ENCODE data around the gene CCDC28A.
"Not testable (repeated sequence)": the region's sequence is repeated elsewhere in the genome, so short reads cannot be mapped to it uniquely, and the experiment has no call there.

Gene CCDC28A

DNA sequence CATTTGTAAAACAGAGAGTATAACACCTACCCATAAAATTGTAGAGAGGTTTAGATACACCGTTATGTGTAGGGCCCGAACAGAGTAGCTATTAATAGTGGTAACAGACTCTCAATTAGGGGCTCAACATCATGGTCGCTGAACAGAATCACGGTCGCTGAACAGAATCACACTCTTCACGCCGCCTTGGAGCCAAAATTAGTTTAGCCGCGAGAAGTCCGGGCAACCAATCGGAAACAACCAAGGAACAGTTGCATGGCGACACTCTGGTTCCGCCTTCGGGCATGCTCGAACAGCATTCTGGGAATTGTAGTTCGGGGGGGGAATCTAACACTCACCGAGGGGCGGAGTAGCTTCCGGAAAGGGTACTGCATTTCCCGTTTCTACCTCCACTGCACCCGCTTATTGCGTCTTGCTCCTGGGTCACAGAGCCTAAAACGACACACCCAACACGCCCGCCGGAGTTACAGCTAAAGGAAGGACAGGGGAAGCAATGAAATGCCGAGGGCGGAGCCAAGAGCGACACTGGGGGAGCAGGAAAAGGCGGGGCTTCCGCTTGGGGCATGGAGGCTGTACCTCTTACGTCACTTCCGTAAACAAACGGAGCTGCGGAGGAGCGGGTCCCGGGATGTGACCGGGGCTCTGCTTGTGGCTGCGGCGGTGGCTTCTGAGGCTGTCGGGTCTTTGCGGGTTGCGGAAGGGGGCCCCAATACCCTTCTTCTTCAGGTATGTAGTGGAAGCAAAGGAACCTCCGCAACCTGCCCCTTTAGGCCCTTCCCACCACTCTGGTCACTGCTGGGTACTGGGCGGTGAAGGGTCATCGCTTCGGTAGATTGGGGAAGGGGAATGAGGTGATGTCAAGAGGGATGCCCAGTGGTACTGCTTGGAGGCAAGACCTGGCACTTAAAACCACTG lies at the start of gene CCDC28A:
Gene CCDC28A, plus strand, starts transcription at position 593 of the 915 bp plus-strand sequence. CDS start 2,352 bp downstream, outside the sequence.
- peak; percentile 77 to 94 (median 89) for DNase-seq (ENCODE audit: low read depth in 3 of 3)

DNA sequence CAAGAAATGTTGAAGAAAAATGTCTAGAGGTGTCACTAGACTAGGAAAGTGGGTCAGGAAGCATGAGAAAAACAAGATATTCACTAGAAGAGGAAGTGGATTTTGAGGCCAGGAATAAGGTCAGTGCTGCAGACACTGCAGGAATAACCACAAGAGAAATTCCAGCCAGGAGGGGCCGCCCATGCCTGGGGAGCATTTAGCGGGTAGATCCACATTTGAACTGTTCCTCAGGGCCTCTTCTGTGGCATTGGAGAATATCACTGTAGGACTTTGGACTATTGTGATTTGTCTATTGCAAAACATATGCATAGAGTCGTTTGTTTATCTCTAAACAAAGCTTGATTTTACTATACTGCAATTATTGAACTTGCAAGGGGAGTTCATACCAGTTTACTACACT lies 49.6 kb upstream of the CCDC28A start:
- no peak for DNase-seq (ENCODE audit: low read depth in 3 of 3)

DNA sequence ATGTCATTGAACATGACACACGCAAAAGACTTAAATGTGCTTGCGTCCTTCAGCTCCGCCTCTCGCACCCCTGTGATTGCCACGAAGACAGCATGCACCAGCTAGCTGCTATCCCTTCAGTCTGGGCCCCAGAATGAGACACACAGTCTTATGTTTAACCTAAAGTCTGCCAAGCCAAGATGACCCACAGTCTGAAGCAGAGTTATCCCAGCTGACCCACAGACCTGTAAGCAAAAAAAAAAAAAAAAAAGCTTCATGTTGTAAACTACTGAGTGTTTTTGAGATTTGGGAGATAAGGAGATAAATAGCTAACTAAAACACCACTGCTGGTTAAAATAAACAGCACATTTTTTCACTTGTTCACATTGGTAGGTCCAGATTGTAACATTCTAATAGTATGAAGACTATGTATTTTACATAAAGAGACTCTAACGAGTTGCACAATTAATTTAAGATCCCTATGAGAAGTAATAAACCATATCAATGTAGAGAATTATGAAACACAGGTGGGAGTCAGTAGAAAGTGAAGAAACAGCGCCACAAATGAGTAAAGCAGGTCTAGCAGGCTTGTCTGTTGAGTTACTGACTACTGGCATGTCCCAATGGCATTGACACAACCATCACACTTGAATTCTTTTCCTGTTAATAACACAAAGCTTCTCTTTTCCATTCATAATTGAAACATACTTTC lies 47.4 kb upstream of the CCDC28A start:
- no peak for DNase-seq (ENCODE audit: low read depth in 3 of 3)

DNA sequence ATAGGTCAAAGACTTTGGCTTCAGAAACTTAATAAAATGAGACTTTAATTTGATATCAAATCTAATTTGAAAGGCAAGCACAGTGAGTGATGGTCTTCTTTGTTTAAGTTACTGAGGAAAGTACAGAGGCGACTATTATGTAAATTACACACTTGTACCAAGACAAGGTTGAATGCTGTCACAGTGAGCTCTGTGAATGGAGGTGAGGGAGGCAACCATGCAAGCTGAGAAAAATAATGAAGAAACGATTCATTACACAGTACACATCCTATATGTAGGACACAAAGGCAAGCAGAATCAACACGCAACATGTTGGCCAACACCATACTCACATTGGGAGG lies 46.8 kb upstream of the CCDC28A start:
- no peak for DNase-seq (ENCODE audit: low read depth in 3 of 3)

DNA sequence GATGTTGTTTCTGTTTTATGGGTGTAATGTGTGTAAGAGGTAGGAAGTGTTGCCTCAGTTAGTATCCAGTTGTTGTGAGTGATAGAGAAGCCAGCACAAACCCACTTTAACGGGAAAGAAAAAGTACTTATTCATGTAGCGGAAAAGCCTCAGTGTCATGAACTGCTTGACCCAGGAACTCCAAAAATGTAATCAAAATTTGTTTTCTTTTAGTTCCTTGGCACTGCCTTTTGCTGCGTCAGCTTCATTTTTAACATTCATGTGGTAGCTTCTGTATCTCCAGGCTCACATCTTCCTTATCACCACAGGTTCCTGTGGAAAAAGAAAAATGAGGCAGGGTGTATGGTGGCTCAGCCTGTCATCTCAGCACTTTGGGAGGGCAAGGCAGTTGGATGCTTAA lies 46.4 kb upstream of the CCDC28A start:
- DNase-seq (ENCODE audit: low read depth in 3 of 3), result no peak

DNA sequence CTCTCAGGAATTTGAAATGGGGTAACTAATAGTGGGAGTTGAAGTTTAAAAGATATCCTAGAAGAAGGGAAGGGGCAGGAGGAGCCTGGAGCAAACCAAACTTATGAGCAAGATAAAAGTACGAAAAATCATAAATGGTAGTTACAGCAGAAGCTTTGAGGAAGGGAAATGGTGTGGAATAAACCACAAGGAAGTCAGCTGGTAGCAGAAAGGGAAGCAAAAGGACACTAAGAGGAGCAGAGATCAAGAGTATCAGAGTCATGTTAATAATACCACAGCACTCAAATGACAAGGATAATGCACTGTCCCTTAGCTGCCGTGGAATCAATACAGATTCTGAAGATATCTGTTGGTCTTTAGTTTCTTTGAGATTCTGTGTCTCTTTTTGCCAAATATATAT lies 44.9 kb upstream of the CCDC28A start:
- DNase-seq (ENCODE audit: low read depth in 3 of 3), result no peak

DNA sequence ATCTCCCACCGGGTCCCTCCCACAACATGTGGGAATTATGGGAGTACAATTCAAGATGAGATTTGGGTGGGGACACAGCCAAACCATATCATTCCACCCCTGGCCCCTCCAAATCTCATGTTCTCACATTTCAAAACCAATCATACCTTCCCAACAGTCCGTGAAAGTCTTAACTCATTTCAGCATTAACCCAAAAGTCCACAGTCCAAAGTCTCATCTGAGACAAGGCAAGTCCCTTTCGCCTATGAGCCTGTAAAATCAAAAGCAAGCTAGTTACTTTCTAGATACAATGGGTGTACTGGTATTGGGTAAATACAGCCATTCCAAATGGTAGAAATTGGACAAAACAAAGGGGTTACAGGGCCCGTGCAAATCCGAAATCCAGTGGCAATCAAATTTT lies 43.5 kb upstream of the CCDC28A start:
- DNase-seq (ENCODE audit: low read depth in 3 of 3), result not testable (repeated sequence)

DNA sequence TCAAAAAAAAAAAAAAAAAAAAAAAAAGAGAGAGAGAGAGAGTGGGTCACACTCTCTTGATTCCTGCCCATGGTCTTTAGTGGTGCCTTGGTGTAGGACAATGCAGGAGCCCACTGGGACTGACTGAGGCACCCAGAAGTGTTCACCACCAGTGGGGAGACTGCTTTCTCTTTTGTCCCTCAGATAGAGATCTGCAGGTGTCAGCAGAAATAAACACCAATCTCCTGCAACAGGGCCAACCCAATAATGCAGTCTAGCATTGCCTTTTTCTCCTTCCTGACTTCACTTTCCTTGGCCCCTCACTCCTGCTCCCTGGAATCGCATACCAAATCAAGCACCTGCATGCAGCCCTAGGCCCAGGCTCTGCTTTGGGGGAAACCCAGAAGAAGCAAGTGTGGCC lies 39.0 kb upstream of the CCDC28A start:
- no peak for DNase-seq (ENCODE audit: low read depth in 3 of 3)

DNA sequence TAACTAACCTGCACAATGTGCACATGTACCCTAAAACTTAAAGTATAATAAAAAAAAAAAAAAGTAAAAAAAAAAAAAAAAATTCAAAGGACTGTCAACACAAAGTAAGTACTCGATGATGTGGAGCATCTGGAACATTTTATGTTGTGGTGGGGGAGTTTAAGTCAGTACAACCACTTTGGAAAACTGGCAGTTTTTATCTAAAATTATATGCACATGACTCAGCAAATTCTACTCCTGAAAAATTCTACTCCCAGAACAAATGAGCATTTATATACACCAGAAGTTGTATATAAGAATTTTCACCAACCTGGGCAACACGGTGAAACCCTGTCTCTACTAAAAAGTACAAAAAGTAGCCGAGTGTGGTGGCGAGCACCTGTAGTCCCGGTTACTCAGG lies 36.9 kb upstream of the CCDC28A start:
- no peak for DNase-seq (ENCODE audit: low read depth in 3 of 3)

DNA sequence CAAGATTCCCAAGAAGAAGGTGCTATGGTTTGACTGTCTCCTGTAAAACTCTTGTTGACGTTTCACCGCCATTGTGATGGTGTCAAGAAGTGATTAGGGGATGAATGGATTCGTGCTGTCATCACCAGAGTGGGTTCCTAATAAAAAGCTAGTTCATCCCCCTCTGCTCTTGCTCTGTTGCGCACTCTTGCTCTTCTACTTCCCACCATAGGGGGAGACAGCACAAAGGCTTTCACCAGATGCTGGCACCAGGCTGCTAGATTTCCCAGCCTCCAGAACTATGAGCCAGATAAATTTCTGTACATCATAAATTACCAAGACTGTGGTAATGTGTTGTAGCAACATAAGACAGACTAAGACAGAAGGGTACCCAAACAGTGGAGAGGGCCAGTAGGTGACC lies 21.6 kb upstream of the CCDC28A start:
- DNase-seq (ENCODE audit: low read depth in 3 of 3), result no peak

DNA sequence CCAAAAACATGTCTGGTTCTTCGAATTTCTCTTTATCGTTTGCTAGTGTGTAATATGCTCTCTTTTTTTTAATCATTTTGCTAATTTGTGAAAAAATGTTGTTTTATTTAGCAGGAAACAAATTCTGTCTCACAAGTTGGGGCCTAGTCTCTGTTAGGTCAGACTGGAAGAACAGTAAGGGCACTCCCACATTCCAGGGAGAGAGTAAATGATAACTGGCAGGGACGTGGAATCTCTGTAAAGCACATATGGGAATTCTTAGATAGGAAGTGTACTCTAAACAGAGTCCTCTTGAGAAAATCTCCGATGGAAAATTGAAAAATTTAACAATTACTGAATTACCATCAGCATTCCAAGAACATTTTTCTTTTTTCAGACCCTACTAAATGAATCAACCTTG lies 16.4 kb upstream of the CCDC28A start:
- DNase-seq (ENCODE audit: low read depth in 3 of 3), result no peak

DNA sequence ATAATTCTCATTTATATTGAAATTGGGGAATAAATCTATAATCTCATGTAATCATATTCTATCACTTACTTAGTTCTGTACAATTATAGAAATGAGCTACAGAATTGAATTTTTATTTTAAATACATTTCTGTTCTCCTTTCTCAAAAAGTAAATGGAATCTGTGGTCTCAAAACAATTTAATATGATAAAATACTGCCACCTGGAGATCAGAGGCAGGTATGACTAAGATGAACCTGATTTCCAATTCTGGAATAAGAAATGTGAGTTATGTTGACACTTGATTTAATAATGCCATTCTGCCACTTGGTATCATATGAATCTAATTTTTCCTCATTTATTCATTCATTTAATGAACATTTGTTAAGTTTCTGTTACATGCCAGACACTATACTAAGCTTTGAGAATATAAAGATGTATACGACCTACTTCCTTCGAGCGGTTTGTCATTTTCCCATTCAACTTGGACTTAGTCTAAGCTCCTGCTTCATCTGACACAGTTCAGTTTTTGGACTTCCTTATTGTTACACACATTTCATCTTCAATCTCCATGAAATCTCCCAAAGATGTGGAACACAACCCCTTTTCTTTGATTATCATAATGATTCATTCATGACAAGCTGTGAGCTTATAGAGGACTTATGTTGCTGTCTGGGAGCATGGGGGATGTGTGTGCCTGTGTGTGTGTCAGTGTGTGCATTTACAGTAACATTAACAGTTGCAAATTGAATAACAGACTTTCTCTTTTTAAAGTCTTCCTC lies 7.5 kb upstream of the CCDC28A start:
- DNase-seq (ENCODE audit: low read depth in 3 of 3), result no peak

DNA sequence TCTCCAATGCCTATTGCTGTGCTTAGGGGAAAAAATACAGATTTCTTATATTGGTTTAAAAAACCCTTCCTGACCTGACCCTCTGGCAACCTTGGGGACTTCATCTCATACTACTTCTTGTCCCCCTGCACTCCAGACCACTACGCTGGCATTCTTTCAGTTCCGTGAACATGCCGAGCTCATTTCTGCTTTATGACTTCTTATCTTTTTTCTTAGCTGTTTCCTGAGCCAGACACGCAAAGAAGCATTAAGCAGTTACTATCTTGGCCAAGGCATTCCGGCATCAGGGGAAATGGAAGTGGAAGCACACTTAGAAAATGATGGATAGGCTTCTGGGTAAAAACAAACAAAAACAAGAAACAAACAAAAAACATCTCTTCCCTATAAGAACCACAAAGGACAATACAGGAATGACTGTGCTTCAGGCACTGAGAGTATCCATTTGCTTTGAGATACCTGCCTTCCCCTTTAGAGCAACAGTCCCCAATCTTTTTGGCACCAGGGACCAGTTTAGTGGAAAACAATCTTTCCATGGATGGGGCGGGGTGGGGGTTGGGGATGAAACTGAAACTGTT lies 4.4 kb upstream of the CCDC28A start:
- no peak for DNase-seq (ENCODE audit: low read depth in 3 of 3)

DNA sequence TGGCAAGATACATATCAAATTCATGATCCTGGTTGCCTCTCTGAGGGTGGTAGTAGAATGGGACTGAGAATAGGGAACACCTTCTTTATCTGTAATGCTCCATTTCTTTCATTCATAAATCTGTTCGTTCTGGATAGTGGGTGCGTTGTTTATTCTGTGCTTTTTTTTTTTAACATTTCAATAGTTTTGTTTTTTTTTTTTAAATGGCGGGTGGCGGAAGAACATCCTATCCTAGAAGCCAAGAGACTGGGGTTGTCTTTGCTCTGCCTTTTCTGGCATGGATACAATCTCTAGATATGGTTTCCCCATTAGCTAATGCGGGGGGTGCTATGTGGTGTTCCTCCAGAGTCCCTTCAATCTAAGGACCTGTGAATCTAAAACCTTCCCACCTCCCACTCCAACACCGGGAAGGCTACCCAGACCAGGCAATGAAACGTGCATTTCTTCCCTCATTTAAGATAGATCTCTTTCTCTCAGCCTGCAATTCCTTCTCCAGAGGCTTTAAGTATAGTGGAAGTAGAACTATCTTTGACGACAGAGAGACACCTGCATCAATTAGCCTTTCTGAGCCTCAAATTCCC lies 883 bp upstream of the CCDC28A start:
- no peak for DNase-seq (ENCODE audit: low read depth in 3 of 3)

DNA sequence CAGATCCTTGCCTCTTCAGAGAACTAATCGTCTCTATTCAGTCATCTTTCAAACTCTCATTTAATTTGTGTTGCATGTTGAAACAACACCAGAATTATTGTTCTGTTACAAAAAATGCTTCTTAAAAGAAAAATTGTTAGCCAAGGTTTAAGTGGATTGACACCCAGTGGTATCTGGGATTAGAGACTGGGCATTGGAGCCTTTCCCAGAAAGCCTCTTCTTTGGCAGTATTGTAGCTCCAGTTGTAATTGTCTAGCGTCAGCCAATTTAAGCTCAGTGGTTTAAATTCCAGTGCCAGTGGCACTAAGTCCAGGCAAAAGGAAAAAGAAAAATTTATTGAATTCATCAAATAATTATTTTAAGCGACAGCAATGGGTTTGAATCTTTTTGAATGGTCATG lies 801 bp downstream of the CCDC28A start:
- no peak for DNase-seq (ENCODE audit: low read depth in 3 of 3)

DNA sequence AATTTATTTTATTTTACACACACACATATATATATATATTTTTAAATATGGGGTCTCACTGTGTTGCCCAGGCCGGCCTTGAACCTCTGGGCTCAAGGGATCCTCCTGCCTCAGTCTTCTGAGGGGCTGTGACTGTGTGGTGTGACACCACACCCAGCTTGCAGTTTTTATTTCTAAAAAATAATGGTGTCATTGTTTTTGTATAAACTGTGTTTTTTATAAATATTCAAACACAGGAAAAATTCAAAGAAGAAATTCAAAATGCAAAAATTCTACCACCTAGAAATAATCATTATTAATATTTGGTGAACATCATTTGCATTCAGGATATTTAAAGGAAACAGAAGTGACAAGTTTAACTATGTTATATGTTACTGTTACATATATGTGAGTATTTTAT lies 3.1 kb downstream of the CCDC28A start:
- no peak for DNase-seq (ENCODE audit: low read depth in 3 of 3)

DNA sequence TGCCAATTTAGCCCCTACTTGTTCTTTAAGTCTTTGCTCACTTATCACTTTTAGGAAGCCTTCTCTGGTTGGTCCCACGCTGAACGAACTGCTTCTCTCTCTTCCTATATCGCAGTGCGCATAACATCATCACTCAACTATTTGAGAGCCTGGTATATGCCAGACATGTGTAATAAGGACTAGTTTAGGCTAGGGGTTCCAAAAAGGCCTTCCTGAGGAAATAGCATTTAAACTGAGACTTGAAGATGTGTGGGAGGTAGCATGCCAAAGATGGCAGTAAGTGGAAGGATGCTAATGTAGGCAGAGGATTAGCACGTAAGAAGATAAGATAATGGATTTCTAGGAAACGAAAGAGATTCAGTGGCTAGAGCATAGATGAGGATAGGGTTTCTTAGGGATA lies 4.8 kb downstream of the CCDC28A start:
- no peak for DNase-seq (ENCODE audit: low read depth in 3 of 3)

DNA sequence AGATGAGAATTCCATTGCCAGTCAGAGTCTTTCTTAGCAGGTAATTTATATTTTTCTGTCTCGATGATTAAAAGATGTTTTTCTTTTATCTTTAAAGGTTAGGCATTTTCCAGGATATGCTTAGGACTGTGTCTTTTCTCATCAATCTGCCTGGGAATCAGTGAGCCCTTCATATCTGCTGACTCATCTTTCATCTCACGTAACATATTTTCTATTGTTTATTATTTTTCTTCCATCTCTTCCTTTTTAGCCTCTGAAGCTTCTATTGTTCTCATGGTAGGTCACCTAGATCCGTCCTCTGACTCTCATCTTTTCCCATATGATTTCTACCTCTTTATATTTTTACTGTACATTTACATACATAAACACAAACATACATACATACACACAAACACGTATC lies 8.7 kb downstream of the CCDC28A start:
- no peak for DNase-seq (ENCODE audit: low read depth in 3 of 3)

DNA sequence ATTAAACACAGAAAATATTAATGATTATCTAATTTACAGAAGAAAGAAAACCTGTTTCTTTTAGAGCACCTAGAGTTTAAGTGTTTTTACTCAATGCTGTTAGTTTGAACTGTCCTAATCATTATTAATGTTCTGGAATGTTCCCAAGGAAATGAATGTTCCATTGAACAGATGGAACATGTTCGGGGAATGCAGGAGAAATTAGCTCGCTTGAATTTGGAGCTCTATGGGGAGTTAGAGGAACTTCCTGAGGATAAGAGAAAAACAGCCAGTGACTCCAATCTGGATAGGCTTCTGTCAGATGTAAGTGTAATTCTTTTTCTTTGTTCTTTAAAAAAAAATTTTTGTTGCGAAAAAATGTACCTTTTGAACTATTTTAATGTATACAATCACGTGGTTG lies 11.5 kb downstream of the CCDC28A start:
- DNase-seq (ENCODE audit: low read depth in 3 of 3), result no peak

DNA sequence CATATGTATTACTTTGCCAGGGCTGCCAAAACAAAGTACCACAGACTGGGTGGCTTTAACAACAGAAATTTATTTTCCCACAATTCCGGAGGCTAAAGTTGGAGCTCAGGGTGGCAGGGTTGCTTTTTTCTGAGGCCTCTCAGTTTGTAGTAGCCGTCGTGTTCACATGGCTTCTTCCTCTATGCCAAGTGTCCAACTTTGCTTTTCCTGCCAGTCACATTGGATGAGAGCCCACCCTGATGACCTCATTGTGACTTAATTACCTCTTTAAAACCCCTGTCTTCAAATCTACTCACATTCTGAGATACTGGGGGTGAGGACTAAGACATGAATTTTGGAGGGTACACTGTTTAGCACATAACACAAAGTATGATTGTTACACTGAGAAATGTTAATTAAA lies 12.4 kb downstream of the CCDC28A start:
- no peak for DNase-seq (ENCODE audit: low read depth in 3 of 3)

DNA sequence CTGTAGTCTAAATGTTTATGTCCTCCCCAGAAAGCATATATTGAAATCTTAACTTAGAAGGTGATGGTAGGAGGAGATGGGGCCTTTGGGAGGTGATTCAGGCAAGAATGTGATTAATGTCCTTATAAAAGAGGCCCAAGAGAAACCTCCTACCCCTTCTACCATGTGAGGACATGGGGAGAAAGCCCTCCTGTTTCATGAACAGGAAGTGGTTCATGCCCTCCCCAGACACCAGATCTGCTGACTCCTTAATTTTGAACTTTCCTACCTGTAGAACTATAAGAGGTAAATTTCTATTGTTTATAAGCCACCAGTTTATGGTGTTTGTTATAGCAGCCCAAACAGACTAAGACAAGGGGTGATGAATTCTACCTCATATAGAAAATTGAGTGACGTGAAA lies 13.6 kb downstream of the CCDC28A start:
- no peak for DNase-seq (ENCODE audit: low read depth in 3 of 3)
